Esophagus muscularis mucosa (tissue), 4 donors: ENCODE data around the gene TAT. TPM values are rescaled to one million over a fixed set of nuclear protein-coding genes. Genes with fewer than 3 reads are reported as not detected.

Experiments used
- DNase-seq: peaks from one replicate; pipeline ENCODE4 v3.0.0-alpha.2; 2017; ENCODE audit errors: extremely low spot score
- H3K27ac ChIP-seq, 4 donors: fragments of 200-600 bp; sonication (generic); replicated peaks in 1 of 4; 1 replicate in 3 of 4; 2 replicates in 1 of 4; pipeline ENCODE4 v1.5.1; 2016 to 2019; ENCODE audit warnings: mild to moderate bottlenecking in 1 of 4
- H3K27me3 ChIP-seq, 4 donors: fragments of 200-600 bp; sonication (generic); one replicate each; pipeline versions ENCODE4 v1.5.1 to v1.6.0; 2016 to 2019
- H3K36me3 ChIP-seq, 4 donors: fragments of 200-600 bp; sonication (generic); one replicate each; pipeline ENCODE4 v1.5.1; 2016 to 2019
- H3K4me1 ChIP-seq, 4 donors: fragments of 200-600 bp; sonication (generic); one replicate each; pipeline ENCODE4 v1.5.1; 2016 to 2019
- H3K4me3 ChIP-seq, 4 donors: fragments of 200-600 bp; sonication (generic); 1 replicate in 2 of 4; 2 replicates in 2 of 4; pipeline ENCODE4 v1.5.1; 2016 to 2019; ENCODE audit warnings: mild to moderate bottlenecking in 4 of 4, moderate library complexity in 1 of 4
- H3K9me3 ChIP-seq, 4 donors: fragments of 200-600 bp; sonication (generic); 1 replicate in 3 of 4; 2 replicates in 1 of 4; pipeline ENCODE4 v1.5.1; 2016 to 2019
- CTCF ChIP-seq, 3 experiments: fragments of 200-600 bp in 2 of 3; fragments of 450-650 bp in 1 of 3; sonication (generic) in 2 of 3; IDR thresholded peaks; one replicate each; pipeline ENCODE4 v1.5.1; 2017 to 2019; ENCODE audit warnings: antibody characterized with exemption in 3 of 3, mild to moderate bottlenecking in 2 of 3, moderate library complexity in 1 of 3
- EP300 ChIP-seq: sonication (generic); formaldehyde crosslinking; IDR thresholded peaks from one replicate; pipeline ENCODE4 v1.6.1; 2017; ENCODE audit warnings: antibody characterized with exemption
- POLR2A ChIP-seq: fragments of 450-650 bp; IDR thresholded peaks from one replicate; pipeline ENCODE4 v1.6.1; 2017; ENCODE audit warnings: antibody characterized with exemption, moderate library complexity, mild to moderate bottlenecking, low read depth
- POLR2AphosphoS5 ChIP-seq, 2 donors: sonication (generic); formaldehyde crosslinking; IDR thresholded peaks; one replicate each; pipeline ENCODE4 v1.6.1; 2017; ENCODE audit warnings: antibody characterized with exemption in 2 of 2
- WGBS: methylation state at CpG from one replicate; pipeline ENCODE4 v1.1.5; 2018; 5-methylcytosine and 5-hydroxymethylcytosine counted together
- intact Hi-C: fragments of 100-400 bp; cut with DNase I; formaldehyde crosslinking; loops from one replicate; pipeline ENCODE4 v1.15.1; 2023
- total RNA-seq, 4 donors: library from RNA; depleted of rRNA; stranded (reverse); fragments of >200 nt; gene quantifications; one replicate each; pipeline versions ENCODE4 v1.1.0 to v1.2.1, GENCODE V29; 2016

Gene TAT
- total RNA-seq, result not detected

DNA sequence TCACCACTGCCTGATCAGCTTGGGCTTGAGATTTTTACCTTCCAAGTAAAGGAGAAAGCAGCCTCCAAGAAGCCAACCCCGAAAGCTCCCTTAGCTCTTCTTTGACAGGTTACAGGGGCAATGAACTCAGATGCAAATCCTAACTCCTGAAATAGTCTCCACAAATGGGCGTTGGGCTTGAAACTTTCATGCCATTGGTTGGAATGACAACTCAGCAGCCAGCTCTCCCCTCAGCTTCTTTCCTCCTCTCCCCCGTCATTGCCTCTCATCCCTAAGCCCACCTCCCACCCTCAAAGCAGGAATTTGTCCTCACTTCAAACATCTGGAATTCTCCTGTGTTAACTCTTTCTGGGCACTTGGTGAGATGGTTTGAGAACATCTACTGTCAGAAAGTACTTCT, at the start of gene TAT:
TAT (minus strand) TSS at position 122 of the 400 bp plus-strand sequence. CDS start 677 bp downstream, outside the sequence.
- Histone ChIP-seq H3K27me3 (peaks cover 0 to 13% (median 0%) of the 10 kb centered on the region in 4 donors), H3K9me3 (no peaks in the 10 kb centered on the region), H3K27ac (no peak within 1 kb of the TSS), H3K4me3 (no peak within 1 kb of the TSS), H3K36me3 (no peaks in the 10 kb centered on the region), H3K4me1 (no peaks in the 10 kb centered on the region)
- intact Hi-C loops, result no loop called here
- WGBS, result 25% methylated on average over 3 of the region's 3 CpGs
- TF ChIP-seq POLR2A (no peak), EP300 (no peak), CTCF (IDR thresholded peaks at IDR 0.05) (no peak), POLR2AphosphoS5 (IDR thresholded peaks at IDR 0.05) (no peak)
- DNase-seq, result no peak

GRCh38 chr16:71626018-71626857, 49.3 kb upstream of the TAT start, which contains the start of gene MARVELD3:
TSS of gene MARVELD3 (plus strand) at chr16:71626184. CDS start at chr16:71626230, 46 bp downstream.
- peak within 1 kb of the TSS; percentile 38 to 50 (median 46) for H3K4me3 ChIP-seq
- TF ChIP-seq POLR2A (no peak), CTCF (IDR thresholded peaks at IDR 0.05) (no peak), POLR2AphosphoS5 (IDR thresholded peaks at IDR 0.05) (no peak), EP300 (no peak)
- H3K27me3 ChIP-seq, result peaks cover 0 to 64% (median 24%) of the 10 kb centered on the region in 4 donors
- intact Hi-C loops, result no loop called here
- H3K36me3 ChIP-seq, result no peaks in the 10 kb centered on the region
- no peak within 1 kb of the TSS for H3K27ac ChIP-seq
- under 1% methylated on average over 15 of the region's 98 CpGs for WGBS
- H3K4me1 ChIP-seq, result peaks cover 13 to 15% (median 14%) of the 10 kb centered on the region in 4 donors
- peaks cover 0 to 8% (median 0%) of the 10 kb centered on the region in 4 donors for H3K9me3 ChIP-seq
- no peak for DNase-seq

- 80% methylated on average over 7 of the region's 7 CpGs for WGBS
- TF ChIP-seq POLR2AphosphoS5 (IDR thresholded peaks at IDR 0.05) (no peak), POLR2A (no peak), CTCF (IDR thresholded peaks at IDR 0.05) (no peak), EP300 (no peak)
- Histone ChIP-seq H3K4me3 (no peak overlapping the region), H3K9me3 (peaks cover 0 to 8% (median 0%) of the 10 kb centered on the region in 4 donors), H3K4me1 (peaks cover 13 to 15% (median 14%) of the 10 kb centered on the region in 4 donors), H3K27me3 (peaks cover 0 to 71% (median 24%) of the 10 kb centered on the region in 4 donors), H3K27ac (no peak overlapping the region), H3K36me3 (no peaks in the 10 kb centered on the region)
- no peak for DNase-seq
- intact Hi-C loops, result no loop called here
These were observed 48.4 kb upstream of the TAT start for GRCh38 chr16:71625113-71625850.

- Histone ChIP-seq H3K4me1 (peaks cover 13 to 15% (median 14%) of the 10 kb centered on the region in 4 donors), H3K36me3 (no peaks in the 10 kb centered on the region), H3K27ac (no peak overlapping the region), H3K27me3 (peaks cover 0 to 82% (median 24%) of the 10 kb centered on the region in 4 donors), H3K9me3 (peaks cover 0 to 8% (median 0%) of the 10 kb centered on the region in 4 donors), H3K4me3 (no peak overlapping the region)
- 64% methylated on average over 3 of the region's 3 CpGs for WGBS
- TF ChIP-seq EP300 (no peak), CTCF (IDR thresholded peaks at IDR 0.05) (no peak), POLR2AphosphoS5 (IDR thresholded peaks at IDR 0.05) (no peak), POLR2A (no peak)
- intact Hi-C loops, result no loop called here
- DNase-seq, result no peak
These were observed 46.7 kb upstream of the TAT start for GRCh38 chr16:71623597-71623996.
